Activated T-helper 17 cell treated with anti-CD3 and anti-CD28 coated beads, Interleukin-2, amount 50 U/mL, for 72 hours (primary cell): ENCODE measurements around the gene ATCAY. TPM values are rescaled to one million over a fixed set of nuclear protein-coding genes. Genes with fewer than 3 reads are reported as not detected.

Source experiments
- ATAC-seq: fragments of 150-1000 bp; cut with Tn5 transposase; replicated peaks from 2 replicates; pipeline ENCODE4 v1.10.0; 2021; ENCODE audit warnings: mild to moderate bottlenecking, moderate library complexity
- H3K27ac Mint-ChIP-seq: one replicate; pipeline ENCODE4 v1.8.0; 2022; ENCODE audit warnings: mixed read lengths
- H3K27me3 Mint-ChIP-seq: one replicate; pipeline ENCODE4 v1.8.0; 2022; ENCODE audit warnings: mixed read lengths
- H3K36me3 Mint-ChIP-seq: one replicate; pipeline ENCODE4 v1.8.0; 2022; ENCODE audit warnings: low read depth, mild to moderate bottlenecking, mixed read lengths
- H3K4me1 Mint-ChIP-seq: one replicate; pipeline ENCODE4 v1.8.0; 2022; ENCODE audit warnings: mixed read lengths
- H3K4me3 Mint-ChIP-seq: one replicate; pipeline ENCODE4 v1.8.0; 2022; ENCODE audit warnings: mild to moderate bottlenecking, mixed read lengths
- H3K9me3 Mint-ChIP-seq: one replicate; pipeline ENCODE4 v1.8.0; 2022; ENCODE audit warnings: mixed read lengths
- total RNA-seq, 2 donors: library from RNA; stranded (reverse); gene quantifications; one replicate each; pipeline ENCODE4 v1.2.3, GENCODE V29; 2022

ATCAY gene
- total RNA-seq: not detected

- peaks cover 26% of the 10 kb centered on the region for H3K27me3 Mint-ChIP-seq
- no peak within 1 kb of the TSS for H3K4me3 Mint-ChIP-seq
- ATAC-seq: no peak
- H3K4me1 Mint-ChIP-seq: no peaks in the 10 kb centered on the region
- no peak within 1 kb of the TSS for H3K27ac Mint-ChIP-seq
- H3K9me3 Mint-ChIP-seq: no peaks in the 10 kb centered on the region
- no peaks in the 10 kb centered on the region for H3K36me3 Mint-ChIP-seq
Observed at GRCh38 chr19:3880471-3881271, at the start of gene ATCAY. Gene ATCAY, plus strand, starts transcription at chr19:3880685. Its CDS starts 5,083 bp downstream, at chr19:3885768.

- no peak for ATAC-seq
- no peaks in the 10 kb centered on the region for H3K9me3 Mint-ChIP-seq
- no peak overlapping the region for H3K27ac Mint-ChIP-seq
- no peaks in the 10 kb centered on the region for H3K4me1 Mint-ChIP-seq
- H3K27me3 Mint-ChIP-seq: no peaks in the 10 kb centered on the region
- no peak overlapping the region for H3K4me3 Mint-ChIP-seq
- no peaks in the 10 kb centered on the region for H3K36me3 Mint-ChIP-seq
Observed at GRCh38 chr19:3831601-3832000, 48.9 kb upstream of the ATCAY start.

GRCh38 chr19:3832001-3832400, 48.5 kb upstream of the ATCAY start:
- Mint-ChIP-seq H3K9me3 (no peaks in the 10 kb centered on the region), H3K27me3 (no peaks in the 10 kb centered on the region), H3K36me3 (no peaks in the 10 kb centered on the region), H3K4me1 (no peaks in the 10 kb centered on the region), H3K27ac (no peak overlapping the region), H3K4me3 (no peak overlapping the region)
- no peak for ATAC-seq

- Mint-ChIP-seq H3K27ac (no peak overlapping the region), H3K27me3 (no peaks in the 10 kb centered on the region), H3K4me3 (no peak overlapping the region), H3K36me3 (no peaks in the 10 kb centered on the region), H3K9me3 (no peaks in the 10 kb centered on the region), H3K4me1 (no peaks in the 10 kb centered on the region)
- ATAC-seq: no peak
Observed at GRCh38 chr19:3833578-3834348, 46.7 kb upstream of the ATCAY start.

- H3K27me3 Mint-ChIP-seq: no peaks in the 10 kb centered on the region
- H3K27ac Mint-ChIP-seq: no peak overlapping the region
- H3K9me3 Mint-ChIP-seq: no peaks in the 10 kb centered on the region
- no peak for ATAC-seq
- H3K36me3 Mint-ChIP-seq: no peaks in the 10 kb centered on the region
- H3K4me1 Mint-ChIP-seq: no peaks in the 10 kb centered on the region
- no peak overlapping the region for H3K4me3 Mint-ChIP-seq
Observed at GRCh38 chr19:3834349-3835054, 46.0 kb upstream of the ATCAY start.

GRCh38 chr19:3835055-3835435, 45.4 kb upstream of the ATCAY start:
- Mint-ChIP-seq H3K4me1 (no peaks in the 10 kb centered on the region), H3K36me3 (no peaks in the 10 kb centered on the region)
- no peak for ATAC-seq

GRCh38 chr19:3836887-3837286, 43.6 kb upstream of the ATCAY start:
- H3K4me1 Mint-ChIP-seq: no peaks in the 10 kb centered on the region
- H3K36me3 Mint-ChIP-seq: no peaks in the 10 kb centered on the region
- peaks cover 3% of the 10 kb centered on the region for H3K27me3 Mint-ChIP-seq
- no peak overlapping the region for H3K27ac Mint-ChIP-seq
- peak; percentile 65 for ATAC-seq
- no peak overlapping the region for H3K4me3 Mint-ChIP-seq
- no peaks in the 10 kb centered on the region for H3K9me3 Mint-ChIP-seq

More at GRCh38 chr19:3835055-3835435, 45.4 kb upstream of the ATCAY start:
- H3K9me3 Mint-ChIP-seq: no peaks in the 10 kb centered on the region
- no peak overlapping the region for H3K27ac Mint-ChIP-seq
- peaks cover 3% of the 10 kb centered on the region for H3K27me3 Mint-ChIP-seq
- H3K4me3 Mint-ChIP-seq: no peak overlapping the region

- H3K4me1 Mint-ChIP-seq: no peaks in the 10 kb centered on the region
Observed at GRCh38 chr19:3837332-3837731, 43.2 kb upstream of the ATCAY start.

GRCh38 chr19:3837922-3838321, 42.6 kb upstream of the ATCAY start:
- Mint-ChIP-seq H3K9me3 (no peaks in the 10 kb centered on the region), H3K4me1 (no peaks in the 10 kb centered on the region), H3K36me3 (no peaks in the 10 kb centered on the region), H3K4me3 (no peak overlapping the region), H3K27ac (no peak overlapping the region), H3K27me3 (peaks cover 3% of the 10 kb centered on the region)
- no peak for ATAC-seq

More at GRCh38 chr19:3837332-3837731, 43.2 kb upstream of the ATCAY start:
- no peak overlapping the region for H3K4me3 Mint-ChIP-seq
- ATAC-seq: no peak
- H3K27me3 Mint-ChIP-seq: peaks cover 3% of the 10 kb centered on the region
- H3K36me3 Mint-ChIP-seq: no peaks in the 10 kb centered on the region
- H3K27ac Mint-ChIP-seq: no peak overlapping the region
- H3K9me3 Mint-ChIP-seq: no peaks in the 10 kb centered on the region

GRCh38 chr19:3838661-3839060, 41.8 kb upstream of the ATCAY start:
- Mint-ChIP-seq H3K4me1 (no peaks in the 10 kb centered on the region), H3K36me3 (no peaks in the 10 kb centered on the region), H3K27me3 (peaks cover 3% of the 10 kb centered on the region), H3K9me3 (no peaks in the 10 kb centered on the region), H3K27ac (no peak overlapping the region), H3K4me3 (no peak overlapping the region)
- ATAC-seq: no peak

- Mint-ChIP-seq H3K4me1 (no peaks in the 10 kb centered on the region), H3K9me3 (no peaks in the 10 kb centered on the region), H3K36me3 (no peaks in the 10 kb centered on the region), H3K27ac (no peak overlapping the region), H3K4me3 (no peak overlapping the region), H3K27me3 (peaks cover 3% of the 10 kb centered on the region)
- no peak for ATAC-seq
Observed at GRCh38 chr19:3839941-3840340, 40.5 kb upstream of the ATCAY start.

GRCh38 chr19:3840804-3841203, 39.7 kb upstream of the ATCAY start:
- Mint-ChIP-seq H3K36me3 (no peaks in the 10 kb centered on the region), H3K4me1 (no peaks in the 10 kb centered on the region), H3K9me3 (no peaks in the 10 kb centered on the region), H3K27me3 (peaks cover 3% of the 10 kb centered on the region), H3K4me3 (no peak overlapping the region), H3K27ac (no peak overlapping the region)
- ATAC-seq: no peak

GRCh38 chr19:3842948-3843347, 37.5 kb upstream of the ATCAY start:
- H3K9me3 Mint-ChIP-seq: no peaks in the 10 kb centered on the region
- H3K36me3 Mint-ChIP-seq: no peaks in the 10 kb centered on the region

GRCh38 chr19:3844596-3844995, 35.9 kb upstream of the ATCAY start:
- Mint-ChIP-seq H3K9me3 (no peaks in the 10 kb centered on the region), H3K4me3 (no peak overlapping the region), H3K4me1 (no peaks in the 10 kb centered on the region), H3K36me3 (no peaks in the 10 kb centered on the region), H3K27me3 (peaks cover 3% of the 10 kb centered on the region), H3K27ac (no peak overlapping the region)
- no peak for ATAC-seq

More at GRCh38 chr19:3842948-3843347, 37.5 kb upstream of the ATCAY start:
- Mint-ChIP-seq H3K27me3 (peaks cover 3% of the 10 kb centered on the region), H3K4me3 (no peak overlapping the region), H3K4me1 (no peaks in the 10 kb centered on the region), H3K27ac (no peak overlapping the region)
- ATAC-seq: no peak
